GM18502 (cell line): ENCODE measurements around the gene LIX1L.
A peak's percentile ranks its signal among the peaks of the same experiment; 100 is the strongest.

ENCODE experiments used
- ATAC-seq: cut with Tn5 transposase; IDR thresholded peaks from one replicate; pipeline ENCODE4 v1.9.1; 2021; ENCODE audit warnings: mild to moderate bottlenecking; ENCODE audit not compliant: unreplicated experiment, poor library complexity

LIX1L gene

DNA sequence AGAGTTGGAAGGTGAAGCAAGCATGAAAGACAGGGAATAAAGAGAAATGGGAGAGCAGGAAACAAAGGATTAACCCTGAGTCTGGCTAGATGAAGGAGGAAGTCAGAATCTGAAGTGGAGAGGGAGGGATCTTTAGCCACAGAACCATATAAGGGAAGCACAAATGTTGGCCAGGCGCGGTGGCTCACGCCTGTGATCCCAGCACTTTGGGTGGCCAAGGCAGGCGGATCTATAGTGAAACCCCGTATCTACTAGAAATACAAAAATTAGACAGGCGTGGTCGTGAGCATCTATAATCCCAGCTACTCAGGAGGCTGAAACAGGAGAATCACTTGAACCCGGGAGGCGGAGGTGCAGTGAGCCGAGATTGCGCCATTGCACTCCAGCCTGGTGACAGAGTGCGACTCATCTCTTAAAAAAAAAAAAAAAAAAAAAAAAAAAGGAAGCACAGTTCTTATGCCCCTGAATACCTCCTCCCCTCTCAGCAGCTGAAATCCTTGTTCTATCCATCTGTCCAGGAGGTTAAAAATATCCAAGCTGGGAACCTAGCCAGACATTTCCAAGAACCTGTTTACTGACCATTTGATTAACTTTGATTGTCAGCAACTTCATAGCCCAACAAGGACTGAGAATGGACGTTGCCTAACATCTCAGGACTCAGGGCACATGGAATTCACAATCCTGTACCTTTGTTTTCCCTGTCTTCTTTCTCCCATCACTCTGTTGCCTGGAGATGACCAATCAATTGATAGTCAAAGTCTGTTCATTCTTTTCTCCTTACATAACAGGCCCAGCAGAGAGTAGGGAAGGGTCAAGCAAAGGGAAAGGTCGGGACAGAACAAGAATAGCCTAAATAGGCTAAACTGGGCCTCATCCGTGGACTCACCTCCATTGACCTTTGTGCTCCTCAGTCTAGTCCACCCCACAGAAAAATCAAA, 28.0 kb upstream of the LIX1L start:
- no peak for ATAC-seq

DNA sequence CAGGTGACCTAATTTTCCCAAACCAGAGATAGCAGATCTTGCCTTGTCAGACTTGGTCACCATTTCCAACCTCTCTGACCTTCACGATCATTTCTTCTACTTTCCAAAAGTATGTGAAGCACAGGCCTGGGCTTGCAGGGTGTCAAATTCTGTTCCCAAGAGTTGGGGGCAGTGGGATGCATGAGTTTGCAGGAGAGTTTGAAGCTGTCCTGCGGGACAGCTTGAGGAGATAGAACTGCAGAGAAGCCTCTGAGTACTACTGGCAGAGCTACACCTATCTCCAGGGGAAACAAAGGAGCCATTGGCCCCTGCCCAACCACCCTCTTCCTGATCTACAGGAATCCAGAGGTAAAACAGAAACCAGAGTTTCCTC, 27.3 kb upstream of the LIX1L start:
- ATAC-seq, result no peak

DNA sequence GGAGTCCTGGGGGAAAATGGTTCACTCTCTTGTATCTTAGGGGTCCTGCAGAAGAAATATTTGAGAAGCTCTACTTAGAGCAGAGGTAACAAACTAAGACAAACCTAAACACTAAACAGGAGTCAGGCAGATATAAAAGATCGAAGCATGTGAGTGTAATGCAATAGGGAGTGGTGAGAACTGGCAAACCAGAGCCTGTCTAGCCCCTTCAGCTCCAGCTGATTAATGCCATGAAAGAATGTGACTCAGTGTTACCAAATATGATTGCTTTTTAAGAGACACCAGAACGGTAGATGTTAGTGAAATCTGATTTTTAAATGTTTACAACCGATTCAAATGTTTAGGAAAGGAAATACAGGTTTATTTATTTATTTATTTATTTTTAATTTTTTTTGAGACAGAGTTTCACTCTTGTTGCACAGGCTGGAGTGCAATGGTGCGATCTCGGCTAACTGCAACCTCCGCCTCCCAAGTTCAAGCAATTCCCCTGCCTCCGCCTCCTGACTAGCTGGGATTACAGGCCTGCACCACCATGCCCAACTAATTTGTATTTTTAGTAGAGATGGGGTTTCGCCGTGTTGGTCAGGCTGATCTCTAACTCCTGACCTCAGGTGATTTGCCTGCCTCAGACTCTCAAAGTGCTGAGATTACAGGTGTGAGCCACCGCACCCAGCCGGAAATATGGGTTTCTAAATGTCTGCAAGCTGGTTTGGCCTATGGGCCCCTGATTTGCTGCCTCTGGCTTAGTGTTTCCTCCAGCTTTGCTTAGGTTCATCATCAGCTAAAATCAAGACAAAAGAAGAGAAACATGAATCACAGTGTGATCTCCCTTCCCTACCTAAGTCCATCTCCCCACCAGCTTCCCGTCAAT, 26.4 kb upstream of the LIX1L start:
- no peak for ATAC-seq

DNA sequence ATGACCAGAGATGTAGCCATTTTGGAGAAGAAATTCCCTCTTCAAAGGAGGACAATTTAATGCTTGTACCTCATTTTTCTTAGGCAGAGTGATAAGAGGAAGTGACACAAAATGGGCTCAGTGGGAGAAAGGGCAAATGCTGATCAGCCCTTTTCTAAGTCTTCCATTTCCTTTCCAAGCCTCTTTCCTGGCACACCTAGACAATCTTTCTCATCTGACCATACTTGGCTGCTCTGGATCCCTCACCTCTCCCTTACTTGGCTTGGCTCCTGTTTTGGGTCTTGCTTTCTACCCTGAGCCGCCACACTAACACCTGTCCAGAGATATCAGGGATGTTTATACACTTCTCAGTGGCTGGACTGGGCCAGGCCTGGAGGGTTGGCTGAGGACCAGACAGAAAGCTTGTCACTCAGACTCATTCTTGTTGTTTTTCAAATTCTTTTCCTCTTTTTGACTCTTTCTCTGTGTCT, 25.4 kb upstream of the LIX1L start:
- no peak for ATAC-seq

DNA sequence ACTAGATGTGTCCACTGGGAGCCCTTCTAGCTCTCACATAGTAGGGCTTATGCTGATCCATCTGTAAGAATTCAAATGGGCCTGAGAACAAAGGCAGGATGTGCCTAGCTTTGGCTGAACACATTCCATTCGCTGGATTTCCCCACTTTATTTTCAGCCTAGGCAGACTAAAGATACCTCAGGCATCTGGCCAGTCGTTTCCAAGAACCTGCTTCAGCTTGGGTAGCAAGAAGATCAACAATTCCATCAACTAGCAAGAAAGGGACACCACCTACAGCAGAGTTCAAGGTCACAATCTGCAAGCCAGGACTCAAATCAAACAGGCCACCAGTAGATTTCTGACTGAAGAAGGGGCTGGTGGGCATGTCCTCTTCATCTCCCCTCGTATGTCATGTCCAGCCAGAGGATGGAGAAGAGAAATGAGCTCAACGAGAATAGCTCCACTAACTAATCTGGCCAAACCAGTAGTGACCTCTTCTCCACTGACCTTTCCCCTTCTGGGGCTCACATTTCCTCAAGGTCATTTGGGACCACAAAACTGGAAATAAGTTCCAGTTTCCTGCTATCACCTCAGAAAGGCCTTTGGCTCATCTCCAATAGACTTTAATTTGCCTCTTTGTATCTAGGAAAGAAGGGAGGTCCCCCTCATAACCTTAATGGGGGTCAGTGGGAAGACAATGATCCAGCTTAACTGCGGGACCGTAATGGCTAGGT, 24.4 kb upstream of the LIX1L start:
- no peak for ATAC-seq

DNA sequence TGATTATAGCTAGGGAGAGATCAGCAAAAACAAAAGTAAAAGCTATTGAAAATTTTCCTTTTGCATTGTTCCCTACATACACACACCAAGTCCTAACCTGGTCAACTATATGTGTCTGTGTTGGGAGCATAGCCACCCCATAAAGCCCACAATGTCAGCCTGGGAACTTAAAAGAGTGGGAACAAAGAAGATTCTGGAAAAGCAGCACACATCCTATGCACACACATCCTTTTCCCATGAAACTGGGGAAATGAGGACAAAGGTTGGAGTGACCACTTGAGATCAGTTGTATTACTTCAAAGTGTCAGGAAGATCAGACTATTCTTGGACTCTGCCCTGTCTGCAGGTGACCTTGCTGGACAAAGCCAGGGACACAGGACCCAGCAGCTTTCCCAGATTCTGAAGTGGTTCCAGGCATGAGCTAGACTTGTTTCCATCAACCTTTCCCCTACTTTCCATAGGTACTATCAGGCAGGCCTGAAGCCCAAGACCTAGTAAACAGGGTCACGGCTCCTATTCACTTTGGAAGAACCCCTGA, 22.7 kb upstream of the LIX1L start:
- no peak for ATAC-seq

DNA sequence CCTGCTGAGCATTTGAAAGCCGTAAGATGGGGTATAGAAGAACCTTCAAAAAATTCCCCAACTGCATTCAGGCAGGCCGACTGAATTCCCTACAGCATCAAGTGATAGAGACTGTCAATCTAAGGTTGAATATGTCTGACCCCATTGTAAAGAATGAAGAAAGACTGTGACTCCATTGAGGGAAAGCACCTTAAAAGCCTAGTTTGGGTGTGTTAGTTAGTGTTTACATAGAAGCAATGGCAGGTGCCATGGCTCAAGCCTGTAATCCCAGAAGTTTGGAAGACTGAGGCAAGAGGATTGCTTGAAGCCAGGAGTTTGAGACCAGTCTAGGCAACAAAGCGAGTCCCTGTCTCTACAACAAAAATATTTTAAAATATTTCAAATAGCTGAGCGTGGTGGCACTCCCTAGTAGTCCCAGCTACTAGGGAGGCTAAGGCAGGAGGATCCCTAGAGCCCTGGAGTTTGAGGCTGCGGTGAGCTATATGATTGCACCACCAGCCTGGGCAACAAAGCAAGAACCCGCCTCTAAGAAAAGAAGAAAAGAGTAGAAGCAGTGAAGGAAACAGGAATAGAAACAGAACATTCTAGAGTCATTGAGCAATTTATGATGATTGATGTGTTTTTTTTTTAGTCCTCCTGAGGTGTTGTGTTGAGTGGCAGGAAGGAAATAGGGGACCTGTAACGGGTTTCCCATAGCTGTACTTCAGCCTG, 22.1 kb upstream of the LIX1L start:
- peak; percentile 24 for ATAC-seq

DNA sequence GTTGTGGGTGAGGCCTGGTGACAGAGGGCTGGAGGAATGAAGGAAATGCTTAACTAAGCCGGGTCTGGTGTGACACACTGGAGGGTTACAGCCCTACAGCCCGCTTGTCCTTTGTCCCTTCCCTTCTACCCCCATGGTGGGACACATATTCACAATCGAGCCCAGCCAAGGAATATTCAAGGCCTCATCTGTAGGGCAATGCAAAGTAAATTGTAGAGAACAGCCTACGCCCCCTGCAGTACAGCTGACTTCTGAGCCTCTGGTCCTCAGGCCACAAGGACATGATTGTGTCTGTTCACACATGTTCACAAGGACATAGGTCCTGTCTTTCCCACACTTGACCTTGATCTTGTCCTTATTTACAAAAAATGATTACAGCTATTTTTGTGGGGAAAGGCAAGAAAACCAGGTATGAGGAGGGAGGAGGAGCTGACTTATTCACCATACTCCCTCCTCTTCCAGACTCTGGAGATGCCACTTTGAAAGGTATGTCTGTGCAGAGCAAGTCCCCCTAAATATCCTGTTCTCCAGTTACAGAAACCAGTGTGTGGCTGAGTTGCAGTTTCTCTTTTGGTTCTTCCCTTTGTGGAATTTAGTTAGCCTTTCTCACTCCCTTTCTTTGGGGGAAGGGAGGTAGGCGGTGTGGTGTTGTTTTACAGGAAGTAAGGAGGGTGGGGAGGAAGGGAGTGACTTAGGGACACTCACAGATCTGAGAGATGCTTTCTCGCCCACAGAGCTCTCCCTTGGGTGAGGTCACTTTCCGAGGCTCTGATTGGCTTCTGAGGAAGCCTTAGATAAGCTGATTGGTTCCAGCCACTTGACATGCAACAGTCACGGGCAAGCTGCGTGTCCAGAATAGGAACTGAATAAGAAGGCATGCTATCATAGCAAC, 21.3 kb upstream of the LIX1L start:
- peak; percentile 91 for ATAC-seq

DNA sequence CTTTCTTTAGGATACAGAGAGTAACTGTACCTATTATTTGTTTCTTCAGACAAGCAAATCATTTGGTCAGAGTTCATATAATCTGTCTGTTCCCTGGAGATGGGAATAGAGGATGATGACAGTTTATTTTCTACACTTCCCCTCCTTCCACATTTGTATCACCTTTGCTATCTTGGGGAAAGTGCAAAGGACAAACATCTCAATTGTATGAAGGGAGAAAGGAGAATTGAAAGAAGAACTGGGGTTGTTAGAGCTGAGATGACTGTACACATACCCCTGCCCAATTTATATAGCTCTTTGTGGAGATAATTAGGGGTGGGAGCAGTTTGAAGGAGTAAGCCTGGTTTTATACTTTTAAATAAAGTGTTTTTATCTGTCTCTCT, 20.6 kb upstream of the LIX1L start:
- ATAC-seq, result no peak

DNA sequence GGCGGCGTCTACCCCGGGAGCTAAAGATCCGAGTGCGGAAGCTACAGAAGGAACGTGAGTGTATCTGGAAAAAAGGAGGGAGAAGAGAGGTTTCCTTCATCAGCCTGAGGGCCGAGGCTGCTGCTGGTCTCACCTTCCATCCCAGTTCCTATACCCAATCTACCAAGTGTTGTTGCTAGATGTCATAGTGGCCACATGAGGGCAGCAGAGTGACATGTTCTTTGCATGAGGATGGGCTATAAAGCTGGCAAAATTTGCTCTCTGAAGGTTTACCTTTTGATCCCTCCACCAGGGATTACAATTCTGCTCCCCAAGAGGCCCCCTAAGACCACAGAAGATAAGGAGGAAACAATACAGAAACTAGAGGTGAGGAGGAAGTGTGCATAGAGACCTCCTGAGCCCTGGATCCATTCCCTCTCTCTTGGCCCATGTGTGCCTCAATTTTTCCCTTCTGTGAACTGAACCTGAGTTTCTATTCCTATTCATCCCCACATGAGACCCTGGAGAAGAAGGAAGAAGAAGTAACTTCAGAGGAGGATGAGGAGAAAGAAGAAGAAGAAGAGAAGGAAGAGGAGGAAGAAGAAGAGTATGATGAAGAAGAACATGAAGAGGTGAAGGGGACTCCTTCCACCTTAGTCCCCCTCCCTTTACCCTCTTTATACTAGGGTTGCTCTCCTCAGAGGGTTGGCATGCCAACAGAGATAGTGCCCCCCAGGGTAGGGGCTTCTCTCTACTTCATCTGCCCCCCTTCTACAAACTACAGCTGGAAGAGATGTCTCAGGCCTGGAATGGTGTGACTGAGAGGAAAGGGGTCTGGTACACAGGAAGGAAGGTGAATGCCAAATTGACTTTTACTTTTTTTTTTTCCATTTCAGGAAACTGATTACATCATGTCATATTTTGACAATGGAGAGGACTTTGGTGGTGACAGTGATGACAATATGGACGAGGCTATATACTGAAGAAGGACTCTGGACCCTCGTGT, 20.0 kb upstream of the LIX1L start:
- ATAC-seq, result no peak

DNA sequence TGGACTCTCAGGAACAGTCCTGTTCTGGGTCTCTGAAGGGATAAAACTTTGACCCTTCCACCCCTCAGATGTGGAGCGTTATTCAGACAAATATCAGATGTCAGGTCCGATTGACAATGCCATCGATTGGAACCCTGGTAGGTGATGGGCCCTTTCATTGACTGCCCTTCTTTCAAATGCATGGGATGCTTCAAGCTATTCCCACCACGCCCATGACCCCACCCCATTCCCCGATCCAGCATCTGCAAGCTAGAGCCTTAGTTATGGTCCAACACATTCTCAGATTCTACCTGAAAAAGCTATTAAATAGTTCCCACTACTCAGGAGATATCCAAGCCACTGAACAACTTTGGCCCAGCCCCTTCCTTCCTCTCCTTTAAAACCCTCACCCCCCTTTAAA, 19.2 kb upstream of the LIX1L start:
- ATAC-seq, result no peak

DNA sequence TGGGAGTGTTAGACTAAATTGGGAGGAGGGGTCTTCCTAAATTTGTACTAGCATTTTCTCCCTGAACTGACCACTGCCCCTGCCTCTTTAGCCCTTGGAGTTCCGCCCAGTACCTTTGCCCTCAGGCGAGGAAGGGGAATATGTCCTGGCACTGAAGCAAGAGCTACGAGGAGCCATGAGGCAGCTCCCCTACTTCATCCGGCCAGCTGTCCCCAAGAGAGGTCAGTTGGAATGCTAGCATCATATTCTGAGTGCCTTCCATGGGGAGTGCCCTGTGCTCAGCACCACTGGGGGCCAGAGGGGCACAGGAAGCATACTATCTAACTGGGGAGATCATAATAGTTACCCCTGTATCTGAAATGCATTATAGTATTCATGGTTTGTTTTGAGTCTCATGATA, 17.4 kb upstream of the LIX1L start:
- no peak for ATAC-seq

DNA sequence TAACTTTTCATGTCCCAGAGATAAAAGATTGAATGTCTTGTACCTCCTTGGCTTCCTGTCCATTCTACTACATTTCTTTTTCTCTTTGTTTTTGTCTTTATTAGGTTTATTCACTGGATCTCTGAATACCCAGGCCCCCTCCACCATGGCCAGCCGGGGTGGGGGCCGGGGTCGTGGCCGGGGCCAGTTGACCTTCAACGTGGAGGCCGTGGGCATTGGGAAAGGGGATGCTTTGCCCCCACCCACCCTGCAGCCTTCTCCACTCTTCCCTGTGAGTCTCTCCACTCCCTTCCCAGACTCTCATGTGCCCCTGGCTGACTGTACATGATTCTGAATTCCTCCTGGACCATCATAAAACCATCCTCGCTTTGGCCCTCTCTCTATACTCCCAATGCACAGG, 16.9 kb upstream of the LIX1L start:
- no peak for ATAC-seq

DNA sequence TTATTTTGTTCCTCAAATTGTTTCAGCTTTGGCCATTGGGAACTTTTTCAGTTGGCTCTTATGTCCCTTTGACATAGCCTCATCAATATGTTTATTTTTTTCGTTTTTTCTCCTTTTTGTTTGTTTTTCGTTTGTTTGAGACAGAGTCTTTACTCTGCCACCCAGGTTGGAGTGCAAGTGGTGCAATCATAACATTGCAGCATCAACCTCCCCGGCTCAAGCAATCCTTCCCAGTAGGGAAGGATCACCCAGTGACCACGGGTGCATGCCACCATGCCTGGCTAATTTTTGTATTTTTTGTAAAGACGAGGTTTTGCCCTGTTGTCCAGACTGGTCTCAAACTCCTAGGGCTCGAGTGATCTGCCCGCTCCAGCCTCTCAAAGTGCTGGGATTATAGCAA, 14.8 kb upstream of the LIX1L start:
- ATAC-seq, result no peak

DNA sequence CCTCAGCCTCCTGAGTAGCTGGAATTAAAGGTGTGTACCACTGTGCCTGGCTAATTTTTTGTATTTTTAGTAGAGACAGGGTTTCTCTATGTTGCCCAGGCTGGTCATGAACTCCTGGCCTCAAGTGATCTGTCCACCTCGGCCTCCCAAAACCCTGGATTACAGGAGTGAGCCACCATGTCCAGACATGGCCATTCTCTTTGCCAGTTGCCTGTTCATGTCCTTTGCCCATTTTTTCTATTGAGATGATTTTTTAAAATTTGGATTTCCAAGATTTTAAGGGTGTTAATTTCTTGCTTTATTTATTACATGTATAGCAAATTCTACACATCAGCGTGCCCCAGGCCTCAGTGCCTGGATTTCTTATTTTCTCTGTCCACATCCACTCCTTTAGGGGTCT, 9.5 kb upstream of the LIX1L start:
- ATAC-seq, result no peak

DNA sequence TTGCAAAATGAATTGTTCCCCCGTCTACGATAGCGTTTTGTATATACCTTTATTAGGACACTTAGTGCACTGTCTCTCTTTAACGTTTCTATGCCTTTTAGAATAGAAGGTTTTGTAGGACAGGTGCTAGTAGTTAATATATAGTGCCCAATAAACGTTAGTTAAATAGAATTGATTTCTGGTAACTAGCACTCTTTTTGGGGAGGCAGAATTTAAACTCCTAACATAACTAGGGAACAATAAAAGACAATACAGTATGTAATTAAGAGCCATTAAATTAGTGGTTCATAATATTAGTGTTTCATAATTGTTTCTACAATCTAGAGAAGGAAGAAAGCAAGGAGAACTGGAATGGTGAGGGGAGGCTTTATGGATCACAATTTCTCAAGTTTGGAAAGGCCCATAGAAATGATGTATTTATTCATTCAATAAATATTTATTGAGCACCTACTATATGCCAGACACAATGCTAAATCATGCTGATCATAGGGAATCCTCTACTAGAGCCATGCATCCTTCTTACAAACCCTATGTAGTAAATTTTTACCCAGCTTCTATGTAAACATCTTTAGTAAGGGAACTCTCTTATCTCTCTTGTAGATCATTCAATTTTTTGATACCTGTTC, 7.4 kb upstream of the LIX1L start:
- ATAC-seq, result no peak
